ENCODE results near the gene WNT5B. TPM values are rescaled to one million over a fixed set of nuclear protein-coding genes. Genes with fewer than 3 reads are reported as not detected.

The WNT5B gene
- total and polyA plus RNA-seq, 9 of the 15 experiments (the other 6 are each of a cell fraction or from before 2014, with no cell fraction given): 0.42 to 16.8 (median 5.4) TPM

- intact Hi-C loops (cut with micrococcal nuclease) (no loop called here), in situ Hi-C loops (cut with MboI) (loop anchor here (5.0 kb wide), 1 partner anchor 141 kb away; no protein-coding TSS in a partner anchor)
- no peak overlapping the region for H3K4me3 ChIP-seq
- H3K4me1 ChIP-seq (replicated peaks in 1 of 2; ENCODE audit: control insufficient read depth in 2 of 2, insufficient read depth in 2 of 2, low read length in 2 of 2): peaks cover 21 to 39% of the 10 kb centered on the region in 2 experiments
- DNase-seq (ENCODE audit: extremely low read depth in 1 of 4, low spot score in 3 of 4) (peak in 1 of 4 experiments; percentile 33), FAIRE-seq (no peak), ATAC-seq (peak; percentile 55)
- ChIA-PET CTCF (ENCODE audit: low intra/inter-chr PET ratio) (no interaction called here), POLR2A (no interaction called here)
- TF ChIP-seq CXXC5 (CRISPR knock-in tag; IDR thresholded peaks at IDR 0.05) (no peak), ZNF668 (CRISPR knock-in tag; IDR thresholded peaks at IDR 0.05) (no peak), PBX2 (CRISPR knock-in tag; IDR thresholded peaks at IDR 0.05; ENCODE audit: low read depth) (no peak), PBX2 (tag; conservative IDR thresholded peaks at IDR 0.05; ENCODE audit: low read depth) (0 out of 2 replicates have a peak, but pooled peaks have one; percentile 14), VEZF1 (CRISPR knock-in tag; IDR thresholded peaks at IDR 0.05) (peak; percentile 20; the same call in 1 of the 2 replicates), PKNOX1 (IDR thresholded peaks at IDR 0.05) (peak; percentile 52), MAFG (tag; conservative IDR thresholded peaks at IDR 0.05) (no peak), PRMT5 (CRISPR knock-in tag; IDR thresholded peaks at IDR 0.05) (no peak)
- 50% methylated on average over 16 of the region's 21 CpGs for WGBS (ENCODE audit: insufficient coverage, low coverage, missing lambda C conversion rate)
- H3K27ac ChIP-seq (ENCODE audit: extremely low read depth, low read depth, low read length): no peak overlapping the region
- H3K9me1 ChIP-seq (ENCODE audit: control insufficient read depth, insufficient read depth, low read length): no peaks in the 10 kb centered on the region
- H3K27me3 ChIP-seq (ENCODE audit: control insufficient read depth in 2 of 2, insufficient read depth in 2 of 2, low read length in 2 of 2): no peaks in the 10 kb centered on the region
- BruUV-seq (replicated peaks): no TSS peak
- peak overlapping the region in 1 of 2 experiments; percentile 56; a peak in 2 of 4 replicates for H3K9ac ChIP-seq (ENCODE audit: insufficient read depth in 1 of 2, low read depth in 2 of 2, low read length in 2 of 2)
- H3K9me3 ChIP-seq (replicated peaks; ENCODE audit: control insufficient read depth, insufficient read depth, low read depth, low read length): no peaks in the 10 kb centered on the region
- H4K20me1 ChIP-seq (replicated peaks; ENCODE audit: control insufficient read depth, insufficient read depth, low read length): no peaks in the 10 kb centered on the region
- H2AFZ ChIP-seq (ENCODE audit: low read depth, low read length): peak overlapping the region; percentile 26; the same call in 1 of the 2 replicates
- no peak overlapping the region for H3K4me2 ChIP-seq (ENCODE audit: insufficient read depth, low read length)
- H3K36me3 ChIP-seq (ENCODE audit: control insufficient read depth, insufficient read depth, low read length): no peaks in the 10 kb centered on the region; the same call in 2 of the 3 replicates
- no peaks in the 10 kb centered on the region for H3K79me2 ChIP-seq (ENCODE audit: control insufficient read depth, insufficient read depth, low read length)
Measured at GRCh38 chr12:1646569-1647284, 17.7 kb downstream of the WNT5B start.

Measured in K562 (cell line).